WI38 (cell line): ENCODE results near the gene GTF2I.
A peak's percentile ranks its signal among the peaks of the same experiment; 100 is the strongest.

ENCODE experiments used
- H3K4me3 ChIP-seq: 2 replicates; pipeline ENCODE4 v1.5.1; 2011; ENCODE audit warnings: low read depth, mild to moderate bottlenecking, control low read depth, low read length
- TF ChIP-seq, protein P1 (sequence below): IDR thresholded peaks from 2 replicates; pipeline ENCODE4 v1.5.1; 2012; ENCODE audit warnings: low read depth, mild to moderate bottlenecking, control low read depth, low read length

The GTF2I gene

DNA sequence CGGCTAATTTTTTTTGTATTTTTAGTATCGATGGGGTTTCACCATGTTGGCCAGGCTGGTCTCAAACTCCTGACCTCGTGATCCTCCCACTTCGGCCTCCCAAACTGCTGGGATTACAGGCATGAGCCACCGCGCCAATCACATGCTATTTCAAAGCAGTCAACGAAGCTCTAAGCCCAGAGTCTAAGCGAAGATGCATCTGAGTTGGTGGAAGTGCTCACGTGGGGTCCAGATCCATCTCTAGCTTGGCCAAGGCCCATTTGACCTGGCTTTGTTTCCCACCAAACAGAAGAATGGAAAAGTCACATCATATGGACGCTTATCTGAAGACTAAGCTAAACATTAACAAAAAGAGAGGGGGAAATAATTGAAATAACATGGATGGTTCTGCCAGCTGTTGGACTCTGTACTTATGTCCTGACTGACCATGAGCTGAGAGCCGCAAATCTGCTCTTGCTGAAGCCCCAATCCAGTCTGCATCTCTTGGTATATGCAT, 3.8 kb upstream of the GTF2I start:
- TF ChIP-seq, protein P1, sequence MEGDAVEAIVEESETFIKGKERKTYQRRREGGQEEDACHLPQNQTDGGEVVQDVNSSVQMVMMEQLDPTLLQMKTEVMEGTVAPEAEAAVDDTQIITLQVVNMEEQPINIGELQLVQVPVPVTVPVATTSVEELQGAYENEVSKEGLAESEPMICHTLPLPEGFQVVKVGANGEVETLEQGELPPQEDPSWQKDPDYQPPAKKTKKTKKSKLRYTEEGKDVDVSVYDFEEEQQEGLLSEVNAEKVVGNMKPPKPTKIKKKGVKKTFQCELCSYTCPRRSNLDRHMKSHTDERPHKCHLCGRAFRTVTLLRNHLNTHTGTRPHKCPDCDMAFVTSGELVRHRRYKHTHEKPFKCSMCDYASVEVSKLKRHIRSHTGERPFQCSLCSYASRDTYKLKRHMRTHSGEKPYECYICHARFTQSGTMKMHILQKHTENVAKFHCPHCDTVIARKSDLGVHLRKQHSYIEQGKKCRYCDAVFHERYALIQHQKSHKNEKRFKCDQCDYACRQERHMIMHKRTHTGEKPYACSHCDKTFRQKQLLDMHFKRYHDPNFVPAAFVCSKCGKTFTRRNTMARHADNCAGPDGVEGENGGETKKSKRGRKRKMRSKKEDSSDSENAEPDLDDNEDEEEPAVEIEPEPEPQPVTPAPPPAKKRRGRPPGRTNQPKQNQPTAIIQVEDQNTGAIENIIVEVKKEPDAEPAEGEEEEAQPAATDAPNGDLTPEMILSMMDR = no peak

DNA sequence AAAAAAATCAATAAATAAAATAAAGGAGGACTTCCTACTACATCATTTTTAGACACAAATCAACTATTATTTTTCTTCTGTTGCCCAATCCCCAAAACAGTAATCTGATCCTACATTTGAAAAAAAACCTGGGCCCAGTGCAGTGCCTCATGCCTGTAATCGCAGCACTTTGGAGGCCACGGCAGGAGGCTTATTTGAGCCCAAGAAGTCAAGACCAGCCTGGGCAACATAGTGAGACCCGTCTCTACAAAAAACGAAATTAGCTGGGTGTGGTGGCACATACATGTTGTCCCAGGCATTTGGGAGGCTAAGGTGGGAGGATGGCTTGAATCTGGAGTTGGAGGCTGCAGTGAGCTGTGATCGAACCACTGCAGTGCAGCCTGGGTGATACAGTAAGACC, 2.7 kb upstream of the GTF2I start:
- H3K4me3 ChIP-seq = no peak overlapping the region
- TF ChIP-seq, protein P1 = no peak

More for the DNA sequence above, 3.8 kb upstream of the GTF2I start:
- no peak overlapping the region for H3K4me3 ChIP-seq

DNA sequence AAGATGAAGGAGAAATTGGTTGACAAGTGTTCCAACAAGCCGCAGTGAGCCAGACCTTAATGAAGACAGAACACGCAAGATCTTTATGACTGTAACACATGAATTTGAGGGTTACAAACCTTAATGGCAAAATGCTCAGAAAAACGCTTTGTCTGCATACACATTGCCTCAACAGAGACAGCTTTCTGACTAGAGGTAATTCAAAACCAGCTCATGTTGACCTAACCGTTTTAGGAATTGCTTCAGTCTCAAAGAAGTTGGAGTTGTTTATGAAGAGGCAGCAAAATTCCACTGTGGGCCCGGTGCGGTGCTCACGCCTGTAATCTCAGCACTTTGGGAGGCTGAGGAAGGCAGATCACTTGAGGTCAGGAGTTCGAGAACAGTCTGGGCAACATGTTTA, 2.2 kb upstream of the GTF2I start:
- H3K4me3 ChIP-seq = no peak overlapping the region
- TF ChIP-seq, protein P1 = no peak

DNA sequence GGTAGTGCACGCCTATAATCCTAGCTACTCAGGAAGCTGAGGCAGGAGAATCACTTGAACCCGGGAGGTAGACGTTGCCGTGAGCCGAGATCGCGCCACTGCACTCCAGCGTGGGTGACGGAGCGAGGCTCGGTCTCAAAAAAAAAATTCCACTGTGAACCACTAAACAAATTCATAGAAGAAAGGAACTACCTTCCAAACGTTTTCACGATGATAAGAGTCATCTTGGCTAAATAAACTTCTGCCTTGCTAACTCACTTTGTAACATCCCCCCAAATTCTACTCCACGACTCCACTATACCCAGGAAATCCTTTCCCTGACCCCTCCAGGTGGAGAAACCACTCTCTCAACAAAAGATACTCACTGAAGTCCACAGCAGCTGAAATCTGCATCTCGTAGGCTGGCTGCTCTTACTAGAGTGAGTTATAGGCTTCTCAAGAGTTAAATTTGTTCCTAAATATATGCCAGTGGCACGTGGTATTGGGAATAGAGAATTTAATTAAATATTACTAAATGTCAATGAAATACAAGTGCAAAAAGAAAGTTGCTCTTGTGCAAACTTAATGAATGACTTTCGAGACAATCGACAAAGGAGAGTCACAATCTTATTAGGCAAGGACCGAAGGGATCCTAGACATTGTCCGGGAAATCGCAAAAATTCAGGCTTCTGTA, 1.6 kb upstream of the GTF2I start:
- TF ChIP-seq, protein P1 = no peak
- H3K4me3 ChIP-seq = peak overlapping the region; percentile 49

DNA sequence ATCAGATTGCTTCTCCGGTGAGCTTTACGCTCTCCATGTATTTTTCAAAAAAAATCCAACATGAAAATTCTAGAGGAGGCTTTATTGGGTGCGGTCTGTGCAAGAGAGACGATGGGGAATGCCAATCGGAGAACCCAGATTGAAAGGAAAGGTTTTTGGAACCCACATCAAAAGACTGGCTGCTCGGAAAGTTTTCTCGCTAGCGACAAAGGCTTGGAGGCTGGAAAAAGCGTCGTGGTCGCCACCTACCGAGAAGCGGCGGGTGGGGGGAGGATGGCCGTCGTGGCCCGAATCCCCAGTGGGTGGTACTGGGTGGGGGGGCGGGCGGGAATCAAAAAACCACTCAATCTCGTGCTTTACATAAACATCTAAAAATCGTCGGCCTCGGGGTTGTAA, 1.1 kb upstream of the GTF2I start:
- TF ChIP-seq, protein P1 = no peak
- peak overlapping the region; percentile 75 for H3K4me3 ChIP-seq

DNA sequence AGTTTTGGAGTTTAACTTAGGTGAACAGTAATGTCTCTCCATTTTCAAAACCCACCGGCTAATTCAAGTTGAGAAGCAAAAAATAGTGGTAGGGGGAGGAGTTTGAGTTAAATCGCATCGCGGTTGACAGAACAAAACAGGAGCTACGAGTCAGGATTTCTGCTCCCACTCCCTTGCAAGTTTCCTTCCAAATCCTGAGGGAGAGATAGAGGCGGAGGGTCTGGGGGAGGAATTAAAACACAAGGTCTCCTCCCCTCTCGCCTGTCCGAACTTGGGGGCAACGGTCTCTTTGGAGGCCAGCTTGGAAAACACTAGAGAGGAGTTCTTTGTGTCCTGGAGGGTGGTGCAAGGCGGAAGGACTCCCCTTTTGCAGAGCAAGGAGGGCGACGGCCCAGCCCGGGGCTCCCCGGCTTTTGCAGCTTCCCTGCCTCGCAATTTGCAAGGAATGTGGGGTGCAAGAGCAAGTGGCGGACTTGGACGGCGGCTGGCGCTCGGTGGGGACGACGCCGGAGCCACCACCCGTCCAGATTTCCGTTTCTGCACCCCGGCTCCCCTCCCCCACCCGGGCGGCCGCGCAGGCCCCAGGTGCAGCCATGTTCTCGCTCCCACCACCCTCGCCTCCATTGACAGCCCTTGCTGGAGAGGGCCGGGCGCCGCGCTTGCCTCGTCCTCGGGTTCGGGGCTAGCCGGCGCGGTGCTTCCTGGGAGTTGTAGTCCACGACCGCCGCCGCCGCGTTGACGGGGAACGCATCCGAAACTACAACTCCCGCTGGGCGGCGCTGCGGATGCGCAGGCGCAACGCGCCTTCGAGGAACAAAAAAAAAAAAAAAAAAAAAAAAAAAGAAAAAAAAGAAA, 454 bp upstream of the GTF2I start:
- peak overlapping the region; percentile 75 for H3K4me3 ChIP-seq
- TF ChIP-seq, protein P1 = no peak
